ENCODE results near the gene BUB3. TPM values are rescaled to one million over a fixed set of nuclear protein-coding genes. Genes with fewer than 3 reads are reported as not detected.

The BUB3 gene
- polyA plus RNA-seq, 1 donor (not counting 4 experiments of a cell fraction or from before 2014, with no cell fraction given), result 162 TPM

- no peaks in the 10 kb centered on the region for H4K20me1 ChIP-seq (ENCODE audit: control insufficient read depth, extremely low read depth, insufficient read depth, low read length)
- TF ChIP-seq EZH2 (IDR thresholded peaks at IDR 0.05; ENCODE audit: low read length), result no peak
- no peak for TF ChIP-seq CTCF (optimal IDR thresholded peaks at IDR 0.05 in 1 of 3, IDR thresholded peaks at IDR 0.05 in 1 of 3, conservative IDR thresholded peaks at IDR 0.05 in 1 of 3; ENCODE audit: extremely low read depth in 1 of 3, insufficient read depth in 2 of 3, low read length in 3 of 3)
- no peak for DNase-seq (ENCODE audit: low read depth, low spot score)
- no peak overlapping the region for H3K27ac ChIP-seq (ENCODE audit: control insufficient read depth, insufficient read depth, low read length)
- no peaks in the 10 kb centered on the region for H3K4me1 ChIP-seq (ENCODE audit: control insufficient read depth, extremely low read depth, insufficient read depth, low read length)
- H2AFZ ChIP-seq (ENCODE audit: control insufficient read depth, low read length), result no peak overlapping the region
- no peak overlapping the region for H3K4me3 ChIP-seq (ENCODE audit: control insufficient read depth in 2 of 3, extremely low read depth in 1 of 3, insufficient read depth in 2 of 3, low read depth in 1 of 3, low read length in 3 of 3)
- H3K27me3 ChIP-seq (ENCODE audit: control insufficient read depth, extremely low read depth, insufficient read depth, low read length), result no peaks in the 10 kb centered on the region
- no peaks in the 10 kb centered on the region for H3K9me3 ChIP-seq (ENCODE audit: control insufficient read depth, low read depth, low read length)
- no peaks in the 10 kb centered on the region for H3K36me3 ChIP-seq (ENCODE audit: control insufficient read depth in 2 of 2, extremely low read depth in 1 of 2, insufficient read depth in 2 of 2, low read length in 2 of 2)
- H3K9me1 ChIP-seq (ENCODE audit: control insufficient read depth, extremely low read depth, insufficient read depth, low read length), result no peaks in the 10 kb centered on the region
- FAIRE-seq, result no peak
- no peak overlapping the region for H3K9ac ChIP-seq (ENCODE audit: control insufficient read depth, extremely low read depth, insufficient read depth, low read length)
- dilution Hi-C loops (cut with MboI; ENCODE audit: extremely low pct_ligation_motif_present, low sequenced_read_pairs), result no loop called here
- no peaks in the 10 kb centered on the region for H3K79me2 ChIP-seq (ENCODE audit: control insufficient read depth, insufficient read depth, low read length)
- no peak overlapping the region for H3K4me2 ChIP-seq (ENCODE audit: control insufficient read depth, extremely low read depth, insufficient read depth, low read depth, low read length)
Observed at GRCh38 chr10:123204127-123204461, 49.9 kb downstream of the BUB3 start.

- Histone ChIP-seq H3K4me3 (ENCODE audit: control insufficient read depth in 2 of 3, extremely low read depth in 1 of 3, insufficient read depth in 2 of 3, low read depth in 1 of 3, low read length in 3 of 3) (no peak overlapping the region), H2AFZ (ENCODE audit: control insufficient read depth, low read length) (no peak overlapping the region), H3K79me2 (ENCODE audit: control insufficient read depth, insufficient read depth, low read length) (no peaks in the 10 kb centered on the region), H3K36me3 (ENCODE audit: control insufficient read depth in 2 of 2, extremely low read depth in 1 of 2, insufficient read depth in 2 of 2, low read length in 2 of 2) (no peaks in the 10 kb centered on the region), H3K4me1 (ENCODE audit: control insufficient read depth, extremely low read depth, insufficient read depth, low read length) (no peaks in the 10 kb centered on the region), H3K9me3 (ENCODE audit: control insufficient read depth, low read depth, low read length) (no peaks in the 10 kb centered on the region), H3K4me2 (ENCODE audit: control insufficient read depth, extremely low read depth, insufficient read depth, low read depth, low read length) (no peak overlapping the region), H3K27ac (ENCODE audit: control insufficient read depth, insufficient read depth, low read length) (no peak overlapping the region), H3K27me3 (ENCODE audit: control insufficient read depth, extremely low read depth, insufficient read depth, low read length) (no peaks in the 10 kb centered on the region), H4K20me1 (ENCODE audit: control insufficient read depth, extremely low read depth, insufficient read depth, low read length) (no peaks in the 10 kb centered on the region), H3K9ac (ENCODE audit: control insufficient read depth, extremely low read depth, insufficient read depth, low read length) (no peak overlapping the region), H3K9me1 (ENCODE audit: control insufficient read depth, extremely low read depth, insufficient read depth, low read length) (no peaks in the 10 kb centered on the region)
- TF ChIP-seq EZH2 (IDR thresholded peaks at IDR 0.05; ENCODE audit: low read length) (no peak), CTCF (optimal IDR thresholded peaks at IDR 0.05 in 1 of 3, IDR thresholded peaks at IDR 0.05 in 1 of 3, conservative IDR thresholded peaks at IDR 0.05 in 1 of 3; ENCODE audit: extremely low read depth in 1 of 3, insufficient read depth in 2 of 3, low read length in 3 of 3) (no peak)
- DNase-seq (ENCODE audit: low read depth, low spot score) (no peak), FAIRE-seq (no peak)
- dilution Hi-C loops (cut with MboI; ENCODE audit: extremely low pct_ligation_motif_present, low sequenced_read_pairs), result no loop called here
Observed at GRCh38 chr10:123205041-123205440, 50.8 kb downstream of the BUB3 start.

Data from keratinocyte (primary cell).